NCI-H2227 (cell line): ENCODE measurements around the gene CCDC175.

Source experiments
- DNase-seq: peaks from one replicate; lab custom pipeline; 2025; ENCODE audit not compliant: unreplicated experiment; lab: John Stamatoyannopoulos, UW

CCDC175 gene

GRCh38 chr14:59483363-59483762 is 93.2 kb downstream of the CCDC175 start:
- DNase-seq, result peak; percentile 53

- DNase-seq, result peak; percentile 14
Observed at GRCh38 chr14:59482541-59483331, 93.9 kb downstream of the CCDC175 start.

GRCh38 chr14:59481871-59482540 is 94.6 kb downstream of the CCDC175 start:
- no peak for DNase-seq

DNA sequence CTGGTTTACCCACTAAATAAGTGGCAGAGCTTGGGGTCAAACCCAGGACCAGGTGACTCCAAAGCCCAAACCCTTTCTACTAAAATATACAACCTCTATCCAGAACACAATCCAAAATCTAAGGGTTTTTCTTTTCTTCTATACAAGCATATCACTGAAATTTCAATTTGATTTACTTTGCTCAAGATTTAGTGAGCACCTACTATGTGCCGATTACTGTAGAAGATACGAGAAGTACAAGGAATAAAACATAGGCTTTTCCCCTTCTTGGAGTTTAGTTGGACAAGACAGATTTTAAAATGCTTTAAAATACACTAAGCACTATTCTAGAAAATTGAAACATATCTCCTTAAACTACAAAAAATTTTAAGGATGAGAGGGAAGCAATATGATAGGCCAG is 95.2 kb downstream of the CCDC175 start:
- DNase-seq, result no peak

DNA sequence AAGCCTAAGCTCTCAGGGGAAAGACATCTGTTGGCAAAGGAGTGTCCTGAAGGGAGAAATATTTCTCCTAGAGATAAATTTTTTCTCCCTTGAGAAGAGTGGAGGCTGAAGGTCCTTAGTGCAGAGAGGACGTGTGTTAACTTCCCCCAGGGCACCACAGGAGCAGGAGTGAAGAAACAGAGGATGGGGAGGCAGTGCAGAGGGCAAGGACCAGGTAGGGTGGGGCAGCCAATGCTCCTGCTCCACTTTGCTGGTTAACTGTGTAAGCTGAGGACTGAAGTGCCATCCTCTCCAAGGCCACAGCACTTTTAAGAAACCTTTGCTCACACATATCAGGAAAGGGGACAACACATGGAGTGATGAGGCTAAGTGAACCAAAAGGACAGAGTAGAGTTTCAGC is 96.4 kb downstream of the CCDC175 start:
- DNase-seq, result no peak

DNA sequence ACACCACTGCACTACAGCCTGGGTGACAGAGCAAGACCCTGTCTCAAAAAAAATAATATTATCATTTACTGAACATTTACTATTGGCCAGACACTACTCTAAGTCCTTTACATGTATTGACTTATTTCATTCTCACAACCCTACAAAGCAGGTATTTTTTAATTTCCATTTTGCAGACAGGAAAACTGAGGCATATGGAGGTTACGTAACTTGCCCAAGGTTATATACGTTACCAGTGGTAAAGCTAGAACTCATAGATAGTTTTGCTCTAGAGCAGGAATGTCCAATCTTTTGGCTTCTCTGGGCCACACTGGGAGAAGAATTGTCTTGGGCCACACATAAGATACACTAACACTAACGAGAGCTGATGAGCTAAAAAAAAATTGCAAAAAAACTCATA is 98.1 kb downstream of the CCDC175 start:
- no peak for DNase-seq

DNA sequence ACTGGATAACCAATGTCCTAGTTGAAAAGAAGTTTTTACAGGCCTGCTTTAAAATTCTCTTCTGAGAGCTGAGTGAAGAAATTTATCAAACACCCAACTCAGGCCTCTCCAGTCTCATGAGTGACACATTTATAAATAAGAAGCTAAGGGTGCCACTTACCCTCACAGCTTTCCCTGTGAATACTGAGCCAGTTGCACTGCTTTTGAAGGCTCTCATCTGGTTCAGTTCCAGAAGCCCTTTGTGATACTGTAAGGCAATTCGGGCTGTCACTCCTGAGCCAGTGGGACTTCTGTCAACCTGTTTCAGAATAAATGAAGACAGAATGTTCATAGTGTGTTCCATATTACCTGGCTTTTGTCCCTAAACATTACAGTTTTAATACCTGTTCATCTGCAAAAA is 100.9 kb downstream of the CCDC175 start:
- DNase-seq, result no peak

DNA sequence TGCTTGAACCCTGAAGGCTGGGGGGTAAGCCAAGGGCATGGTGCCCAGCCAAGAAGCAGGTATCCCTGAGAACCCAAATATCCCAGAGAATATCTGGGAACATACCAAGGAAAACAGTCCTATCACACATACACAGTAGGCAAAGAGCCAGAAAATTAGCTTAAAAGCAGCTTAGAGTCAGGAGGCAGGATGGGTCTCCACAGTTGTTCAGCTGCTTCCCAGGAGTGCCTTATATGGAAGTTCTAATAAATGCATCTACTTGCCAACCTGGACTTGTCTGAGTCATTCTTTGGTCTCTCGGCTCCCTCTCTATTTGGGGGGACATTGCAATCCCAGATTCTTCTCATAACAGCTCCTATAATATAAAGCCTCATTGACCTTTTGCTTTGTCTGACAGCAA is 102.4 kb downstream of the CCDC175 start:
- DNase-seq, result no peak

GRCh38 chr14:59465316-59466135 is 111.1 kb downstream of the CCDC175 start, which contains the start of gene GPR135:
GPR135 (minus strand) TSS chr14:59465380; CDS start chr14:59465226, 154 bp downstream.
- peak; percentile 78 for DNase-seq

DNA sequence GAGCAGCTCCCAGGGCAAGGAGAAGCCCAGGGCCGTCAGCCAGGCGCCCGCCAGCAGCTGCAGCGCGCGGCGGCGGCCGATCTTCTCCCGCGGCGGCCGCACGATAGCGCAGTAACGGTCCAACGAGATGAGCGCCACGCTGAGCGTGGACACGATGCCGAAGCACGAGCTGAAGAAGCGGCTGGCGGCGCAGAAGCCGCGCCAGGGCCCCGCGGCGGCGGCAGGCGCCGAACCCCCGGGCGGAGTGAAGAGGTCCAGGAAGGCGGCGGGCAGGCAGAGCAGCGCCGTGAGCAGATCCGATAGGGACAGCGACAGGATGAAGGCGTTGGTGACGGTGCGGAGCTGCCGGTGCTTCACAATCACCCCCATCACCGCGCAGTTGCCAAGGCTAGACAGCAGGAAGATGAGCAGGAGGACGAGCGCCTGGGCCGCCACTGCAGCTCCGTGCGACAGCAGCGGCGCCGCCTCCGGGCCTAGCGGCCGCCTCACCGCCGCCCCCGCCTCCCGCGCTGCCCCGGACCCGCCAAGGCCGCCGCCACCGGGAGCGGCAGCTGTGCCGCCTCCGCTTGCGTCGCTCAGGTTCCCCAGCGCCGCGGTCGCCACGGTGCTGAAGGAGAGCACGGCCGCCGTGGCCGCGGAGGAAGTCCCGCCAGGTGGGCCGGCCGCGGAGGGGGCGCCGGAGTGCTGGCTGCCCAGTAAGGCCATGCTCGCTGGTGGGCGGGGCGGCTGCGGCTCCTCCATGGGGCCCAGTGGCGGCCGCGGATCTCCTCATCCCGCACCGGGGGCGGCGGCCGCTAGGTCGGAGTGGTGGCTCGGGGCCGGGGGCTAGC is 111.9 kb downstream of the CCDC175 start:
- peak; percentile 84 for DNase-seq

GRCh38 chr14:59463787-59464485 is 112.7 kb downstream of the CCDC175 start:
- peak; percentile 59 for DNase-seq

GRCh38 chr14:59461891-59462290 is 114.7 kb downstream of the CCDC175 start:
- no peak for DNase-seq

DNA sequence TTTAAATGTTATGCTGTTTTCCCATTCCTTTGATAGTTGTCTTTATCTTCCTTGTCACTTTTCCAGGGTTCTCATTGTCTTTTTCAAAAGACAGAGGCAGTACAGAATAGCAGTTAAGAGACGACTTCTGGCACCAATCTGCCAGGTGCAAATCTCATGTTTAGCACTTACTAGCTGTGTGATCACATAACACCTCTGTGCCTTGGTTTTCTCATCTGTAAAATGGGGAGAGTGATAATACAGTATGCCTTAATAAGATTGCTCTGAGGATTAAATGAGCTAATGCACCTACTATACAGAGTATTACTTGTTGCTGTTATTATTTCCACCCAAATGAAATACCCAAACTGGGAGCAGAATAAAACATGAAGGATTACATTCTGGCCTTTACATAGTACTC is 116.2 kb downstream of the CCDC175 start:
- no peak for DNase-seq

DNA sequence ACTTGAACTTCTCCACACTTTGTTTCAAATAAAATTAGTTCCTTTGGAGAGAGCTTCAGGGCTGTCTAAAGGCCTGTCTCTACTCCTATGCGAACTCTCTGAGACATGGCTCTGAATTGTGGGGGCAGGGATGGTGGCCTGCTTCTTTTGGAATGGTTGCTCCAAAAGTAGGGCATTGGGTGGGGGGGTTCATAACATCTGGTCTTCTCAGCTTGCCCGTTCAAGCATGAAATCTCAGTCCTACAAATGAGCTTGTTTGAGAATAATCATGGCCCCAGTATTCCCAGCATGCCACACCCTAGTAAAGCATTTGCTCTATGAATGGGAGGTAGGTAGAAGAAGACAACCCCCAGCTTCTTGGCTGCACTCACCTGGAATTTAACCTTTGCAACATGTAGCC is 118.1 kb downstream of the CCDC175 start:
- DNase-seq, result no peak

GRCh38 chr14:59455411-59455810 is 121.2 kb downstream of the CCDC175 start:
- DNase-seq, result no peak
